Kidney (tissue), 14 donors: ENCODE data around the gene CALML3. TPM values are rescaled to one million over a fixed set of nuclear protein-coding genes. Genes with fewer than 3 reads are reported as not detected.
A peak's percentile ranks its signal among the peaks of the same experiment; 100 is the strongest.

Experiments
- DNase-seq, 5 donors: peaks; one replicate each; pipeline ENCODE4 v3.0.0-alpha.2; 2013 to 2020
- FAIRE-seq: peaks from 2 replicates; lab custom pipeline; 2012; peaks lifted over from hg19 to GRCh38; lab: Jason Lieb, UNC
- H3K27ac ChIP-seq, 2 donors: one replicate each; pipeline ENCODE4 v1.7.0; 2013; ENCODE audit warnings: low read depth in 2 of 2, low read length in 2 of 2, inconsistent platforms in 1 of 2
- H3K27me3 ChIP-seq: one replicate; pipeline ENCODE4 v1.7.1; 2013; ENCODE audit warnings: low read length, inconsistent platforms; ENCODE audit not compliant: control insufficient read depth, insufficient read depth
- H3K36me3 ChIP-seq, 3 donors: one replicate each; pipeline versions ENCODE4 v1.7.0 to v1.7.1; 2013; ENCODE audit warnings: low read length in 3 of 3, control low read depth in 1 of 3, inconsistent platforms in 1 of 3; ENCODE audit not compliant: insufficient read depth in 3 of 3, control insufficient read depth in 2 of 3
- H3K4me1 ChIP-seq, 3 donors: one replicate each; pipeline versions ENCODE4 v1.7.0 to v1.7.1; 2013; ENCODE audit warnings: low read length in 3 of 3, inconsistent platforms in 1 of 3, low read depth in 1 of 3; ENCODE audit not compliant: control insufficient read depth in 2 of 3, insufficient read depth in 2 of 3
- H3K4me3 ChIP-seq, 3 donors: one replicate each; pipeline versions ENCODE4 v1.7.0 to v1.8.1; 2013; ENCODE audit warnings: low read length in 3 of 3, control low read depth in 1 of 3, inconsistent platforms in 1 of 3
- H3K9ac ChIP-seq, 3 donors: one replicate each; pipeline versions ENCODE4 v1.7.0 to v1.7.1; 2013; ENCODE audit warnings: low read length in 3 of 3, control low read depth in 1 of 3, inconsistent platforms in 1 of 3
- H3K9me3 ChIP-seq, 3 donors: one replicate each; pipeline versions ENCODE4 v1.7.0 to v1.7.1; 2013; ENCODE audit warnings: low read length in 3 of 3, control low read depth in 1 of 3, inconsistent platforms in 1 of 3; ENCODE audit not compliant: control insufficient read depth in 2 of 3, insufficient read depth in 1 of 3
- intact Hi-C: fragments of 100-400 bp; cut with DNase I; formaldehyde crosslinking; loops from one replicate; pipeline ENCODE4 v1.11.1; 2022
- polyA plus RNA-seq: library from polyadenylated mRNA; stranded (reverse); fragments of 350-450 nt; fragmentation: Illumina TruSeq; extraction: RNeasy Lipid Tissue Mini Kit (QIAGEN cat#74804); gene quantifications from one replicate; pipeline ENCODE4 v1.2.3, GENCODE V29; 2014; ENCODE audit warnings: low read depth, low replicate concordance; ENCODE audit not compliant: insufficient read depth
- total RNA-seq: library from RNA; stranded (reverse); fragmentation: NEBNext Ultra II Directional; extraction: Animal tissue kit (Norgen Biotek cat#: 25700); gene quantifications from one replicate; pipeline ENCODE4 v1.2.1, GENCODE V29; 2021
- TF ChIP-seq, protein P1 (sequence below): IDR thresholded peaks from 3 replicates; pipeline ENCODE4 v1.5.1; 2012; ENCODE audit warnings: mild to moderate bottlenecking, moderate library complexity, borderline replicate concordance; ENCODE audit not compliant: insufficient read depth; ENCODE audit errors: extremely low read depth
- donor health status: control.
- donor health status: control.
- donor health status: control.
- donor health status: control.
- donor health status: control.
- donor health status: DM: yes; HTN: yes; CAD: no.
- donor health status: Normal renal cell carcinoma (clear cell type).

Gene CALML3
- total and polyA plus RNA-seq, 2 donors from 2014 or later: 15.9 TPM; not detected in 1

DNA sequence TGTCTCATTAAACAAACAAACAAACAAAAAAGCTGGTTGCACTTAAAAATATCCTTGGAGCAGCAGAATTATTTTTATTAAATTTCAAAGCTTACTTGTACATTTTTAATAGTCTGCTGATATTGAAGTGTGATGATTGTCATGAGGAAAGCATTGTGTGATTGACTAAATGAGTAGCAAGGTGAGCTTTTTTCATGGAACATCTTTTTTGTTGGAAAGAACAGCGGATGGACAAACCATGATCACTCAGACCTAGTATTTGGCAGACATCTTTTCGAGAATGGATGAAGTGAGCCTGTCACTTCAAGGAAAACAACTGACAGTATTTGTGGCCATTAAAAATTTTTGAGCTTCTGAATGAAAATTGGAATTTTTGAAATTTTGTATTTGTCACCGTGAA lies 5.7 kb upstream of the CALML3 start:
- TF ChIP-seq, protein P1, sequence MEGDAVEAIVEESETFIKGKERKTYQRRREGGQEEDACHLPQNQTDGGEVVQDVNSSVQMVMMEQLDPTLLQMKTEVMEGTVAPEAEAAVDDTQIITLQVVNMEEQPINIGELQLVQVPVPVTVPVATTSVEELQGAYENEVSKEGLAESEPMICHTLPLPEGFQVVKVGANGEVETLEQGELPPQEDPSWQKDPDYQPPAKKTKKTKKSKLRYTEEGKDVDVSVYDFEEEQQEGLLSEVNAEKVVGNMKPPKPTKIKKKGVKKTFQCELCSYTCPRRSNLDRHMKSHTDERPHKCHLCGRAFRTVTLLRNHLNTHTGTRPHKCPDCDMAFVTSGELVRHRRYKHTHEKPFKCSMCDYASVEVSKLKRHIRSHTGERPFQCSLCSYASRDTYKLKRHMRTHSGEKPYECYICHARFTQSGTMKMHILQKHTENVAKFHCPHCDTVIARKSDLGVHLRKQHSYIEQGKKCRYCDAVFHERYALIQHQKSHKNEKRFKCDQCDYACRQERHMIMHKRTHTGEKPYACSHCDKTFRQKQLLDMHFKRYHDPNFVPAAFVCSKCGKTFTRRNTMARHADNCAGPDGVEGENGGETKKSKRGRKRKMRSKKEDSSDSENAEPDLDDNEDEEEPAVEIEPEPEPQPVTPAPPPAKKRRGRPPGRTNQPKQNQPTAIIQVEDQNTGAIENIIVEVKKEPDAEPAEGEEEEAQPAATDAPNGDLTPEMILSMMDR: no peak
- H3K27me3 ChIP-seq: no peaks in the 10 kb centered on the region
- FAIRE-seq (no peak), DNase-seq (no peak)
- no peaks in the 10 kb centered on the region for H3K9me3 ChIP-seq
- H3K9ac ChIP-seq: no peak overlapping the region
- H3K4me3 ChIP-seq: no peak overlapping the region
- peak overlapping the region in 1 of 2 donors; percentile 27 for H3K27ac ChIP-seq
- H3K4me1 ChIP-seq: peaks cover 5 to 26% (median 13%) of the 10 kb centered on the region in 3 donors
- intact Hi-C loops: no loop called here
- H3K36me3 ChIP-seq: no peaks in the 10 kb centered on the region

DNA sequence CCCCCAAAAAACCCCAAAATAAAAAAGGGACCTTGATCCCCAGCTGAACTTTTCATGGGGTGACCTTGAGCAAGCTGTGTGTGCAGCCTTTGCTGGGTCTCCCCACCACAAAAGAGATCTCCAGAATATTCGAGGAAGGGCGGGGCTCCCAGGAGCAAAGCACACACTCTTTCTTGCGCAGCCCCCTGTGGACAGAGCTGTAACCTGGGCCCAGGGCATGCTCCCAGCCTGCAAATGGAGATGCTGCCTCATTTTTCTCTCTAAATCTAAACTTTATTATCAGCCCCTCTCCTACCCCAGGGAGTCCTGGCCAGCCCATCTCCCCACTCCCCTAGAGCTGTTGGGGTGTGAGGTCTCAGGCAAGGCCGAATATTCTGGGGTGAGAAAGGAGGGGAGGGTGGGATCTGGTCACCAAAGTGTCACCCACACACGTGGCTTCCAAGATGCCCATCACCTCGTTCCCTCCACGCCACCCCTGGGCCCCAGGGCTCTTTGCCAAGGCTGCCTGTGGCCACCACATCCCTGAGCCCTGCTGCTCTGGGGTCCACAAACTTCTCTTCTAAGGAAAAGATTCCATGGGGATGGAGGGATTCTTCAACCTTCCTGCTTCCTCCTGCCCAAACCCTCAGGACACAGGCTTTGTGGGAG lies 1.7 kb upstream of the CALML3 start:
- no peaks in the 10 kb centered on the region for H3K27me3 ChIP-seq
- H3K4me3 ChIP-seq: no peak overlapping the region
- peak in 1 of 5 donors; percentile 16 for DNase-seq
- no peak overlapping the region for H3K27ac ChIP-seq
- no peak overlapping the region for H3K9ac ChIP-seq
- no peaks in the 10 kb centered on the region for H3K9me3 ChIP-seq
- H3K36me3 ChIP-seq: no peaks in the 10 kb centered on the region
- FAIRE-seq: no peak
- peaks cover 0 to 3% (median 0%) of the 10 kb centered on the region in 3 donors for H3K4me1 ChIP-seq
- TF ChIP-seq, protein P1: no peak
- intact Hi-C loops: no loop called here

DNA sequence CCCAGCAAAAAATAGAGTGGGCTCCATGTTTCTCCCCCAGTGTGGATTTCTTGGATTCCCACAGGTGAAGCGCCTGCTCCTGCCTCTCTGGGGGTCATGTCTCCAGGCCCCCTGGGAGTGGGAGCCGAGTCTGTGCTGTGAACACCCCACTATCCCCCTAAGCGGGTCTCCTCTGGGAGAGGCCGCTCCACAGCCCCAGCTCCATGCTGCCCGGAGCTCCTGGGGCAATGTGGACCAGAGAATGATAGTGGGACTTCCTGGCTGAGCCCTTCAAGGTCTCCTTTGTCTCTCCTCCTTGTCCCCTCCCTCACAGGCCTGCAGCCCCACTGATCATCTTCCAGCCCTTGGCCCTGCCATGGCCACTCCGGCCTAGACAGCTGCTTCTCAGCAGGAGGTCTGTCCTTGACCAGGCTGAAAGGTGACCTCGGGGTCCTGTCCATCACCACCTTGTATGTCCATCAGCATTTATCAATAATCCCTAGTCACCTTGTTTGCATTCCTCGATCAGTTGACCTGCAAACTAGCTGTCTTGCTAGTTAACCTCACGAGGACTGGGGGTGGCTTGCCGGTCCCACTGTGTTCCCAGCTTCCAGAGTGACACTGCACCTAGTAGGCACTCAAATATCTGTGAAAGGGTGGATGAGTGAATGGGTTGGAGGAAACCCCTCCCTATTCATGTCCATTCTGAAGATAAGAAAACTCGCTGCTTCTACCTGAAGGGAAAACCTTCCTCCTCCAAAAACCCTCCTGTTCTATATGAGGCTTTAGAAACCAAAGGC lies 776 bp upstream of the CALML3 start:
- TF ChIP-seq, protein P1: no peak
- no peak overlapping the region for H3K9ac ChIP-seq
- H3K27me3 ChIP-seq: no peaks in the 10 kb centered on the region
- FAIRE-seq (no peak), DNase-seq (peak in 1 of 5 donors; percentile 18)
- no peaks in the 10 kb centered on the region for H3K36me3 ChIP-seq
- H3K4me3 ChIP-seq: no peak overlapping the region
- H3K9me3 ChIP-seq: no peaks in the 10 kb centered on the region
- H3K4me1 ChIP-seq: peaks cover 0 to 3% (median 0%) of the 10 kb centered on the region in 3 donors
- intact Hi-C loops: no loop called here
- no peak overlapping the region for H3K27ac ChIP-seq
